SH-SY5Y (cell line): ENCODE data around the gene MX2.

ENCODE experiments used
- GATA2 ChIP-seq: IDR thresholded peaks from 2 replicates; pipeline ENCODE4 v1.6.1; 2011; ENCODE audit warnings: mild to moderate bottlenecking, low read depth, low read length
- GATA3 ChIP-seq: IDR thresholded peaks from 2 replicates; pipeline ENCODE4 v1.6.1; 2011; ENCODE audit warnings: low read depth, mild to moderate bottlenecking, low read length, moderate library complexity

GRCh38 chr21:41338455-41338854 lies 23.4 kb upstream of the MX2 start:
- no peak for TF ChIP-seq GATA2
- TF ChIP-seq GATA3: no peak
